Ovary (tissue), 9 donors: ENCODE measurements around the gene MSMP. TPM values are rescaled to one million over a fixed set of nuclear protein-coding genes. Genes with fewer than 3 reads are reported as not detected.

Source experiments
- DNase-seq, 5 donors: peaks; one replicate each; pipeline ENCODE4 v3.0.0-alpha.2; 2019 to 2020
- H3K27ac ChIP-seq, 2 donors: fragments of 200-600 bp; one replicate each; pipeline versions ENCODE4 v1.5.1 to v1.8.0; 2019 to 2022
- H3K27me3 ChIP-seq: fragments of 200-600 bp; one replicate; pipeline ENCODE4 v1.8.0; 2022
- H3K36me3 ChIP-seq: fragments of 200-600 bp; sonication (generic); one replicate; pipeline ENCODE4 v1.5.1; 2019
- H3K4me1 ChIP-seq: one replicate; pipeline ENCODE4 v1.8.1; 2013; ENCODE audit warnings: mild to moderate bottlenecking, moderate library complexity; ENCODE audit not compliant: insufficient read depth
- H3K4me3 ChIP-seq: fragments of 200-600 bp; sonication (generic); one replicate; pipeline ENCODE4 v1.5.1; 2017
- H3K9me3 ChIP-seq, 2 donors: fragments of 200-600 bp in 1 of 2; sonication (generic) in 1 of 2; one replicate each; pipeline versions ENCODE4 v1.5.1 to v1.8.1; 2013 to 2019; ENCODE audit warnings: mild to moderate bottlenecking in 1 of 2, moderate library complexity in 1 of 2
- CTCF ChIP-seq, 3 donors: fragments of 450-650 bp in 2 of 3; fragments of 200-600 bp in 1 of 3; IDR thresholded peaks; one replicate each; pipeline versions ENCODE4 v1.5.1 to v1.8.0; 2016 to 2022; ENCODE audit warnings: antibody characterized with exemption in 3 of 3, mild to moderate bottlenecking in 1 of 3
- EP300 ChIP-seq: sonication (generic); formaldehyde crosslinking; IDR thresholded peaks from one replicate; pipeline ENCODE4 v1.6.1; 2017; ENCODE audit warnings: antibody characterized with exemption
- POLR2A ChIP-seq: fragments of 450-650 bp; IDR thresholded peaks from one replicate; pipeline ENCODE4 v1.6.1; 2017; ENCODE audit warnings: antibody characterized with exemption, mild to moderate bottlenecking, moderate library complexity
- WGBS, 3 donors: extraction: QIAGEN DNeasy Blood & Tissue Kit in 1 of 3; methylation state at CpG; one replicate each; pipeline versions ENCODE4 v1.1.5 to v1.1.7; 2013 to 2017; 5-methylcytosine and 5-hydroxymethylcytosine counted together
- intact Hi-C, 4 donors: fragments of 100-400 bp; cut with DNase I; formaldehyde crosslinking; loops; one replicate each; pipeline versions ENCODE4 v1.11.0 to v1.15.1; 2022 to 2023
- polyA plus RNA-seq, 2 donors: library from polyadenylated mRNA; stranded (reverse); fragments of 200-250 nt in 1 of 2; fragments of 350-450 nt in 1 of 2; fragmentation: Illumina TruSeq in 1 of 2; extraction: RNeasy Lipid Tissue Mini Kit (QIAGEN cat#74804) in 1 of 2; gene quantifications; one replicate each; pipeline ENCODE4 v1.2.3, GENCODE V29; 2013 to 2014
- total RNA-seq, 7 donors: library from RNA; depleted of rRNA in 2 of 7; stranded (reverse); fragments of >200 nt in 2 of 7; fragmentation: NEBNext Ultra II Directional in 3 of 7; extraction: Animal tissue kit (Norgen Biotek cat#: 25700) in 3 of 7; gene quantifications; one replicate each; pipeline versions ENCODE4 v1.1.0 to v1.2.4, GENCODE V29; 2016 to 2023
- donor health status: DM: no; HTN: no; CAD: no; lungs with moderate emphysema.
- donor health status: DM: no; HTN: no; CAD: no.
- donor health status: Bipolar disorder and iron deficiency.
- donor health status: DM: yes; HTN: yes; CAD: no.
- donor health status: DM: no; HTN: no; CAD: no.
- donor health status: DM: yes; HTN: yes; CAD: no.

Gene MSMP
- total and polyA plus RNA-seq, 9 donors: 0.40 to 4.4 (median 0.41) TPM; not detected in 6

- peaks cover 34% of the 10 kb centered on the region for H3K4me1 ChIP-seq
- H3K27ac ChIP-seq: peak overlapping the region in 1 of 2 donors; percentile 52
- H3K27me3 ChIP-seq: no peaks in the 10 kb centered on the region
- no peaks in the 10 kb centered on the region for H3K36me3 ChIP-seq
- peak overlapping the region; percentile 22 for H3K4me3 ChIP-seq
- intact Hi-C loops: loop anchor here in 3 of 4 donors (5.0 kb wide), 4 partner anchors 35 to 740 kb away; partner anchors contain the start of genes CCDC107 (in 1 of the 3), DNAJB5 (in 1 of the 3) and RMRP (in 1 of the 3)
- H3K9me3 ChIP-seq: no peaks in the 10 kb centered on the region
- TF ChIP-seq POLR2A (no peak), CTCF (IDR thresholded peaks at IDR 0.05) (no peak), EP300 (no peak)
- DNase-seq: no peak
- 0 to 5% (median 3%) methylated on average over 5 of the region's 5 CpGs for WGBS, 3 donors
Observed at GRCh38 chr9:35727676-35728040, 26.4 kb downstream of the MSMP start.

DNA sequence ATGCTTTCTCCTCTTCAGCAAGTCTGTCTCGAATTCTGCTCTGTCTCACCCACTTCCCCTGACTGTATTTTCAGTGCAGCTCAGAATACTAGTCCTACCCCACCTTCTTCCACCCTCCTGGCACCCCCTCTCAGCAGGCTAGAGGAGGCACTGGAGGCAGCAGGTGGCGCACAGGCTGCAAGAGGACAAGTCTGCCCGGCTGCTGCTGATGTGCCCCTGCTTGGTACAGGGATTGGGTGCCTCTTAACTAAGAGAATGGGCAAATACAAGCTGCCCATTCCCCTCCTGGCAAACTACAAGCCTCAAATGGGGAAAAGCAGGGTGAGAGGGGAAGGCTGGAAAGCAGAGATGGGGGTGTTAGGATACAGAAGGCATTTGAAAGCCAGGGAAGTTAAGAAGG, 27.1 kb downstream of the MSMP start:
- no peak for DNase-seq
- peak overlapping the region; percentile 22 for H3K4me3 ChIP-seq
- no peak overlapping the region for H3K27ac ChIP-seq
- H3K4me1 ChIP-seq: peaks cover 34% of the 10 kb centered on the region
- intact Hi-C loops: loop anchor here in 3 of 4 donors (5.0 kb wide), 4 partner anchors 35 to 740 kb away; partner anchors contain the start of genes CCDC107 (in 1 of the 3), DNAJB5 (in 1 of the 3) and RMRP (in 1 of the 3)
- no peaks in the 10 kb centered on the region for H3K9me3 ChIP-seq
- WGBS, 3 donors: 54 to 66% (median 54%) methylated on average over 3 of the region's 3 CpGs
- TF ChIP-seq POLR2A (no peak), CTCF (IDR thresholded peaks at IDR 0.05) (no peak), EP300 (no peak)
- no peaks in the 10 kb centered on the region for H3K27me3 ChIP-seq
- H3K36me3 ChIP-seq: no peaks in the 10 kb centered on the region

GRCh38 chr9:35725362-35725761, 28.7 kb downstream of the MSMP start:
- Histone ChIP-seq H3K4me1 (peaks cover 25% of the 10 kb centered on the region), H3K4me3 (no peak overlapping the region), H3K27ac (no peak overlapping the region), H3K36me3 (no peaks in the 10 kb centered on the region), H3K9me3 (no peaks in the 10 kb centered on the region), H3K27me3 (no peaks in the 10 kb centered on the region)
- no peak for DNase-seq
- intact Hi-C loops: loop anchor here in 3 of 4 donors (5.0 kb wide), 4 partner anchors 33 to 738 kb away; partner anchors contain the start of genes CCDC107 (in 1 of the 3), DNAJB5 (in 1 of the 3) and RMRP (in 1 of the 3)
- WGBS, 3 donors: 83% methylated on average over 11 of the region's 11 CpGs
- TF ChIP-seq EP300 (no peak), POLR2A (no peak), CTCF (IDR thresholded peaks at IDR 0.05) (no peak)

DNA sequence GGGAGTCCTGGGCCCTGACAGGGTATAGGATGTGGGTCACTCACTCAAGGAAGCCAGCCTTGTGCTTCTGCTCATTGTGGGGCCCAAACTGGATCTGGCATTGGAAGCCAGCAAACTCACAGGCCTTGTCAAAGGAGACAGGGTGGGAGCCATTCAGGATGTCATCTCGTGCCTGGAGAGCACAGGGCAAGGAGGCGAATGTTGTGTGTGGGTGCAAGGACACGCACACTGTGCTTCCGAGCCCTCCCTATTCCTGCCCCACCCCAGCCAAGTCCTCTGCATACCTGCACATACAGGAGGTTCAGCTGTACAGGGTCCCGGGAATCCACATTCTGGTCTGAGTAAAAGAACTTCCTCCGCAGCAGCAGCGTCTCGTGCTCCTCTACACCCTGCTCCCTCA, 30.2 kb downstream of the MSMP start:
- WGBS, 3 donors: 91 to 92% (median 92%) methylated on average over 8 of the region's 8 CpGs
- TF ChIP-seq CTCF (IDR thresholded peaks at IDR 0.05): no peak
- TF ChIP-seq POLR2A: no peak
- TF ChIP-seq EP300: no peak
- no peak overlapping the region for H3K4me3 ChIP-seq
- peaks cover 15% of the 10 kb centered on the region for H3K4me1 ChIP-seq
- no peaks in the 10 kb centered on the region for H3K27me3 ChIP-seq
- no peaks in the 10 kb centered on the region for H3K9me3 ChIP-seq
- H3K36me3 ChIP-seq: no peaks in the 10 kb centered on the region
- no peak for DNase-seq
- intact Hi-C loops: no loop called here
- no peak overlapping the region for H3K27ac ChIP-seq
